Ovary (tissue), 3 donors: ENCODE data around the gene SEMA6D.

ENCODE experiments used
- CTCF ChIP-seq, 3 donors: fragments of 450-650 bp in 2 of 3; fragments of 200-600 bp in 1 of 3; IDR thresholded peaks; one replicate each; pipeline versions ENCODE4 v1.5.1 to v1.8.0; 2016 to 2022; ENCODE audit warnings: antibody characterized with exemption in 3 of 3, mild to moderate bottlenecking in 1 of 3
- EP300 ChIP-seq: sonication (generic); formaldehyde crosslinking; IDR thresholded peaks from one replicate; pipeline ENCODE4 v1.6.1; 2017; ENCODE audit warnings: antibody characterized with exemption
- donor health status: DM: no; HTN: no; CAD: no.

GRCh38 chr15:47768735-47769134 is 51.4 kb downstream of the SEMA6D start:
- TF ChIP-seq CTCF (IDR thresholded peaks at IDR 0.05) = no peak
- no peak for TF ChIP-seq EP300
